A549 treated with CpdA at 1 μM for 4 hours (cell line): ENCODE measurements around the gene ADCY4. TPM values are rescaled to one million over a fixed set of nuclear protein-coding genes. Genes with fewer than 3 reads are reported as not detected.

Experiments
- total RNA-seq: library from RNA; stranded (reverse); fragments of 200-300 nt; extraction: Qiagen RNA extraction; gene quantifications from 5 replicates; pipeline ENCODE4 v1.2.3, GENCODE V29; 2022; ENCODE audit warnings: low read depth

ADCY4 gene
- not detected in 5 replicates for total RNA-seq

GRCh38 chr14:24334431-24335291, at the start of gene ADCY4:
Gene ADCY4 (minus strand): TSS chr14:24335071. CDS start chr14:24334652, 419 bp downstream.

GRCh38 chr14:24367514-24368211, 32.8 kb upstream of the ADCY4 start, which contains the start of gene NFATC4:
Gene NFATC4 (plus strand): TSS chr14:24368184. CDS start chr14:24368341, 157 bp downstream.

GRCh38 chr14:24339284-24340151, 4.6 kb upstream of the ADCY4 start, which contains the start of gene RIPK3:
Gene RIPK3 (minus strand): TSS chr14:24339991. CDS start chr14:24339826, 165 bp downstream.

DNA sequence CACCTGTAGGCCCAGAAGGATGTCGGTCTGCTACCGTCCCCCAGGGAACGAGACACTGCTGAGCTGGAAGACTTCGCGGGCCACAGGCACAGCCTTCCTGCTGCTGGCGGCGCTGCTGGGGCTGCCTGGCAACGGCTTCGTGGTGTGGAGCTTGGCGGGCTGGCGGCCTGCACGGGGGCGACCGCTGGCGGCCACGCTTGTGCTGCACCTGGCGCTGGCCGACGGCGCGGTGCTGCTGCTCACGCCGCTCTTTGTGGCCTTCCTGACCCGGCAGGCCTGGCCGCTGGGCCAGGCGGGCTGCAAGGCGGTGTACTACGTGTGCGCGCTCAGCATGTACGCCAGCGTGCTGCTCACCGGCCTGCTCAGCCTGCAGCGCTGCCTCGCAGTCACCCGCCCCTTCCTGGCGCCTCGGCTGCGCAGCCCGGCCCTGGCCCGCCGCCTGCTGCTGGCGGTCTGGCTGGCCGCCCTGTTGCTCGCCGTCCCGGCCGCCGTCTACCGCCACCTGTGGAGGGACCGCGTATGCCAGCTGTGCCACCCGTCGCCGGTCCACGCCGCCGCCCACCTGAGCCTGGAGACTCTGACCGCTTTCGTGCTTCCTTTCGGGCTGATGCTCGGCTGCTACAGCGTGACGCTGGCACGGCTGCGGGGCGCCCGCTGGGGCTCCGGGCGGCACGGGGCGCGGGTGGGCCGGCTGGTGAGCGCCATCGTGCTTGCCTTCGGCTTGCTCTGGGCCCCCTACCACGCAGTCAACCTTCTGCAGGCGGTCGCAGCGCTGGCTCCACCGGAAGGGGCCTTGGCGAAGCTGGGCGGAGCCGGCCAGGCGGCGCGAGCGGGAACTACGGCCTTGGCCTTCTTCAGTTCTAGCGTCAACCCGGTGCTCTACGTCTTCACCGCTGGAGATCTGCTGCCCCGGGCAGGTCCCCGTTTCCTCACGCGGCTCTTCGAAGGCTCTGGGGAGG, 23.9 kb downstream of the ADCY4 start, which contains the start of gene LTB4R:
LTB4R (plus strand) TSS at position 857 of the 959 bp plus-strand sequence. CDS start 4,150 bp downstream, outside the sequence.

GRCh38 chr14:24309538-24310264, 25.2 kb downstream of the ADCY4 start, which contains the start of gene LTB4R2:
Gene LTB4R2 (plus strand): TSS chr14:24310140. CDS start chr14:24310665, 525 bp downstream.

GRCh38 chr14:24307575-24308341, 27.1 kb downstream of the ADCY4 start, which contains the start of gene CIDEB:
Gene CIDEB (minus strand): TSS chr14:24307977. CDS start chr14:24307858, 119 bp downstream.

GRCh38 chr14:24299255-24300191, 35.3 kb downstream of the ADCY4 start, which contains the start of the genes DHRS1 and NOP9:
Gene DHRS1 (minus strand): TSS chr14:24299780. CDS start chr14:24299106, 674 bp downstream.
Gene NOP9 (plus strand): TSS chr14:24299850. CDS start chr14:24299955, 105 bp downstream.

GRCh38 chr14:24271134-24271833, 63.6 kb downstream of the ADCY4 start, which contains the start of gene RABGGTA:
Gene RABGGTA (minus strand): TSS chr14:24271597. CDS start chr14:24271115, 482 bp downstream.

Other genes with a start within 250 kb of the ADCY4 start
- 18.2 to 20.8 TPM (median 19.0 TPM) in 5 replicates for gene PCK2, start 240.8 kb downstream of the ADCY4 start, total RNA-seq
- 20.4 to 24.2 TPM (median 21.1 TPM) in 5 replicates for gene DCAF11, start 220.3 kb downstream of the ADCY4 start, total RNA-seq
- 0.48 to 1.2 TPM (median 1.0 TPM) in 5 replicates for gene NRL, start 220.1 kb downstream of the ADCY4 start, total RNA-seq
- 0.13 TPM in 1 of 5 replicates, not detected in the others for gene FITM1, start 204.4 kb downstream of the ADCY4 start, total RNA-seq
- 165 to 182 TPM (median 174 TPM) in 5 replicates for gene PSME1, start 198.9 kb downstream of the ADCY4 start, total RNA-seq
- 48.8 to 64.4 TPM (median 62.6 TPM) in 5 replicates for gene EMC9, start 193.5 kb downstream of the ADCY4 start, total RNA-seq
- 175 to 204 TPM (median 181 TPM) in 5 replicates for gene PSME2, start 188.5 kb downstream of the ADCY4 start, total RNA-seq
- 21.0 to 29.8 TPM (median 27.3 TPM) in 5 replicates for gene RNF31, start 187.6 kb downstream of the ADCY4 start, total RNA-seq
- gene IRF9, start 173.8 kb downstream of the ADCY4 start, total RNA-seq, result 17.3 to 22.2 TPM (median 20.2 TPM) in 5 replicates
- gene REC8, start 163.0 kb downstream of the ADCY4 start, total RNA-seq, result 3.7 to 7.0 TPM (median 4.8 TPM) in 5 replicates
- 76.9 to 102 TPM (median 78.5 TPM) in 5 replicates for gene IPO4, start 146.3 kb downstream of the ADCY4 start, total RNA-seq
- 63.8 to 71.3 TPM (median 70.1 TPM) in 5 replicates for gene TM9SF1, start 139.6 kb downstream of the ADCY4 start, total RNA-seq
- not detected in 5 replicates for gene TSSK4, start 129.4 kb downstream of the ADCY4 start, total RNA-seq
- gene CHMP4A, start 121.6 kb downstream of the ADCY4 start, total RNA-seq, result 78.2 to 95.9 TPM (median 81.6 TPM) in 5 replicates
- 28.2 to 30.5 TPM (median 28.9 TPM) in 5 replicates for gene MDP1, start 119.0 kb downstream of the ADCY4 start, total RNA-seq
- gene NEDD8, start 102.7 kb downstream of the ADCY4 start, total RNA-seq, result 443 to 489 TPM (median 464 TPM) in 5 replicates
- 54.6 to 64.7 TPM (median 59.1 TPM) in 5 replicates for gene GMPR2, start 102.1 kb downstream of the ADCY4 start, total RNA-seq
- 33.6 to 39.6 TPM (median 38.4 TPM) in 5 replicates for gene TINF2, start 92.4 kb downstream of the ADCY4 start, total RNA-seq
- 0.48 to 1.2 TPM (median 1.2 TPM) in 5 replicates for gene TGM1, start 71.9 kb downstream of the ADCY4 start, total RNA-seq
- 15.9 to 17.8 TPM (median 17.5 TPM) in 5 replicates for gene RABGGTA, start 63.5 kb downstream of the ADCY4 start, total RNA-seq
- gene DHRS1, start 35.3 kb downstream of the ADCY4 start, total RNA-seq, result 10.3 to 13.4 TPM (median 11.5 TPM) in 5 replicates
- gene NOP9, start 35.2 kb downstream of the ADCY4 start, total RNA-seq, result 15.1 to 19.5 TPM (median 18.5 TPM) in 5 replicates
- gene CIDEB, start 27.1 kb downstream of the ADCY4 start, total RNA-seq, result 0.18 to 0.50 TPM (median 0.32 TPM) in 5 replicates
- gene LTB4R2, start 24.9 kb downstream of the ADCY4 start, total RNA-seq, result 2.9 to 7.2 TPM (median 3.7 TPM) in 5 replicates
- 5.3 to 7.0 TPM (median 6.2 TPM) in 5 replicates for gene LTB4R, start 23.6 kb downstream of the ADCY4 start, total RNA-seq
- gene RIPK3, start 4.9 kb upstream of the ADCY4 start, total RNA-seq, result not detected in 5 replicates
- 0.07 to 0.40 TPM (median 0.22 TPM) in 5 replicates for gene NFATC4, start 33.1 kb upstream of the ADCY4 start, total RNA-seq
- 0.13 to 0.48 TPM (median 0.16 TPM) in 5 replicates for gene NYNRIN, start 63.9 kb upstream of the ADCY4 start, total RNA-seq
- 1.3 to 1.6 TPM (median 1.5 TPM) in 5 replicates for gene CBLN3, start 94.6 kb upstream of the ADCY4 start, total RNA-seq
- gene KHNYN, start 94.9 kb upstream of the ADCY4 start, total RNA-seq, result 25.0 to 31.2 TPM (median 29.2 TPM) in 5 replicates
- gene SDR39U1, start 107.7 kb upstream of the ADCY4 start, total RNA-seq, result 33.4 to 54.6 TPM (median 51.3 TPM) in 5 replicates
- not detected in 5 replicates for gene CMA1, start 173.2 kb upstream of the ADCY4 start, total RNA-seq
- gene CTSG, start 241.2 kb upstream of the ADCY4 start, total RNA-seq, result not detected in 5 replicates